C4-2B (cell line): ENCODE results near the gene IFNLR1.

ENCODE experiments used
- H3K27ac ChIP-seq: fragments of 450-650 bp; 2 replicates; pipeline ENCODE4 v1.5.1; 2017
- ZFX ChIP-seq: fragments of 450-650 bp; IDR thresholded peaks from 2 replicates; pipeline ENCODE4 v1.6.1; 2017
- TF ChIP-seq, protein P1 (sequence below): fragments of 450-650 bp; conservative IDR thresholded peaks from 2 replicates; pipeline ENCODE4 v1.5.1; 2017; ENCODE audit warnings: mild to moderate bottlenecking

The IFNLR1 gene

DNA sequence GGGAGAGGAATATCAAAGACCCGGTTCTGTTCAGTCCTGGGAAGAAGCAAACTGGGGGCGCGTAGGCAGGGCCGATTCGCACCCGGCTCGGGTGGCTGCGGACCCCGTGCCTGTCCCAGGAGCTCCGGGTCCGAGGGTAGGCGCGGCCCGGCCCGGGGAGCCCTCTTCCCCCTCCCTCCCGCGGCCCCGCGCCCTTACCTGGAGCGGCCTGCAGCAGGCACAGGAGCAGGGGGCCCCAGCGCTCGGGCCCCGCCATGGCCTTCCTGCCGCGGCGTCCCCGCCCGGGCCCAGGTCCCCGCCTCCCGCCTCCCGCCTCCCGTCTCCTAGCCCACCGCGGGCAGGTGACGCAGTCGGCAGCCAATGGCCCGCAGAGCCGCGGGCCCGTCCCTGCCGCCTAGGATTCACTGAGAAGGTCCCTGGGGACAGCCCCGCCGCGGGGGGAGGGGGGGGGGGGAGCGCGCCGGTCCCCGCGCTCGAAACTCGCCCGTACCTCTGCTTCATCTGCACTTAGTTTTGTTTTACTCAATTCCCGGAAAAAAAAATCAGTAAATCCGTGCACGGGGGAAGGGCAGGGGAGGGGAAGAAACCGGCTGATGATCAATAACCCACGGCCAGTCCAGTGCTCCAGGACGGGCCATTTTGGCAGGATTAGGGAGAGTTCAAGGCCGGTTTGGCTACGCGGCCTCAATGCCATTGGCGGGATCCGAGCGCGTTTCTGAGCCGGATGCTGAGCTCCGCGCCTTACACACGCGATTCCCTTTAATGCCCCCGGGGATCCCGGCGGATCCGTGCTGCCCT lies at the start of gene IFNLR1:
Gene IFNLR1, minus strand, starts transcription at position 297 of the 798 bp plus-strand sequence. Its CDS starts 41 bp downstream, at position 256.
- no peak within 1 kb of the TSS; the same call in 1 of the 2 replicates for H3K27ac ChIP-seq
- TF ChIP-seq, protein P1, sequence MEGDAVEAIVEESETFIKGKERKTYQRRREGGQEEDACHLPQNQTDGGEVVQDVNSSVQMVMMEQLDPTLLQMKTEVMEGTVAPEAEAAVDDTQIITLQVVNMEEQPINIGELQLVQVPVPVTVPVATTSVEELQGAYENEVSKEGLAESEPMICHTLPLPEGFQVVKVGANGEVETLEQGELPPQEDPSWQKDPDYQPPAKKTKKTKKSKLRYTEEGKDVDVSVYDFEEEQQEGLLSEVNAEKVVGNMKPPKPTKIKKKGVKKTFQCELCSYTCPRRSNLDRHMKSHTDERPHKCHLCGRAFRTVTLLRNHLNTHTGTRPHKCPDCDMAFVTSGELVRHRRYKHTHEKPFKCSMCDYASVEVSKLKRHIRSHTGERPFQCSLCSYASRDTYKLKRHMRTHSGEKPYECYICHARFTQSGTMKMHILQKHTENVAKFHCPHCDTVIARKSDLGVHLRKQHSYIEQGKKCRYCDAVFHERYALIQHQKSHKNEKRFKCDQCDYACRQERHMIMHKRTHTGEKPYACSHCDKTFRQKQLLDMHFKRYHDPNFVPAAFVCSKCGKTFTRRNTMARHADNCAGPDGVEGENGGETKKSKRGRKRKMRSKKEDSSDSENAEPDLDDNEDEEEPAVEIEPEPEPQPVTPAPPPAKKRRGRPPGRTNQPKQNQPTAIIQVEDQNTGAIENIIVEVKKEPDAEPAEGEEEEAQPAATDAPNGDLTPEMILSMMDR, result no peak
- TF ChIP-seq ZFX, result no peak

DNA sequence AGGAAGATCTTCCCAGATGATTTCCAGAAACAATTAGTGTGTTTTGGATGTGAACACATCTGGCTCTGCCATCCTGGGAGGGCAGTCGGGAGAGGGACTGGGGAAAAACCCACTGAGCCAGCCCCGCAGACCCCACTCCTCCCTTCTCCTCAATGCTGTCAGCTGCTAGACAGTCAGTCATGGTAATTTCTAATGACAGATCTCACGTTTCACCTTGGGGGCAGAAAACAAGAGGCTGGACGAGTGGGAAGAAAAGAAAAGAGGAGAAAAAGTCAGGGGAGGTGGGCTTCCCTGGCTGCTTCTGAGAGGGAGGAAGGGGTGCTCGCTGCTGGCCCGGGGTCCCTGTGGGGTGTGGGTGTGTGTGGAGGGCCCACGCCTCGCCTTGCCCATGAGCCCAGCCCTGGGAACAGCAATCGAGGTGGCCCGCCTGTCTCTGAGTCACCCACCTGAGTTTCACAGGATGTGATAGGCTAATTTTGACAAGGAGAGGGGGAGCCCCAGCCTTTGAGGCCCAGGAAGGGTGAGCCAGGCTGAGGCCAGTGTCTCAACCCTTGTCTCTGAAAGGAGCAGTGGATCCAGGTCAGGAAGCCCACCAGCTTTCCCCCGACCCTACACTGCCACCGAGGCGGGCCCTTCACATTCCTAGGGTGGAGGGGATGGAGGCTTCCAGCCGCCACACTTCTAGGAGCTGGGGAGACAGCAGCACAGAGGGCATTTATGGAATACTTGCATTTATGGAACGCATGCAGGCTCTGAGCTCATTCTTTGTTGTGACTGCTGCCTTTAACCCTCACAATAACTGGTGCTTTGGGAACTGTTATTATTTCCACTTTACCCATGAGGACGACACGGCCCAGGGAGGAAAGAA lies 49.1 kb upstream of the IFNLR1 start:
- TF ChIP-seq, protein P1, result no peak
- no peak for TF ChIP-seq ZFX
- no peak overlapping the region for H3K27ac ChIP-seq

DNA sequence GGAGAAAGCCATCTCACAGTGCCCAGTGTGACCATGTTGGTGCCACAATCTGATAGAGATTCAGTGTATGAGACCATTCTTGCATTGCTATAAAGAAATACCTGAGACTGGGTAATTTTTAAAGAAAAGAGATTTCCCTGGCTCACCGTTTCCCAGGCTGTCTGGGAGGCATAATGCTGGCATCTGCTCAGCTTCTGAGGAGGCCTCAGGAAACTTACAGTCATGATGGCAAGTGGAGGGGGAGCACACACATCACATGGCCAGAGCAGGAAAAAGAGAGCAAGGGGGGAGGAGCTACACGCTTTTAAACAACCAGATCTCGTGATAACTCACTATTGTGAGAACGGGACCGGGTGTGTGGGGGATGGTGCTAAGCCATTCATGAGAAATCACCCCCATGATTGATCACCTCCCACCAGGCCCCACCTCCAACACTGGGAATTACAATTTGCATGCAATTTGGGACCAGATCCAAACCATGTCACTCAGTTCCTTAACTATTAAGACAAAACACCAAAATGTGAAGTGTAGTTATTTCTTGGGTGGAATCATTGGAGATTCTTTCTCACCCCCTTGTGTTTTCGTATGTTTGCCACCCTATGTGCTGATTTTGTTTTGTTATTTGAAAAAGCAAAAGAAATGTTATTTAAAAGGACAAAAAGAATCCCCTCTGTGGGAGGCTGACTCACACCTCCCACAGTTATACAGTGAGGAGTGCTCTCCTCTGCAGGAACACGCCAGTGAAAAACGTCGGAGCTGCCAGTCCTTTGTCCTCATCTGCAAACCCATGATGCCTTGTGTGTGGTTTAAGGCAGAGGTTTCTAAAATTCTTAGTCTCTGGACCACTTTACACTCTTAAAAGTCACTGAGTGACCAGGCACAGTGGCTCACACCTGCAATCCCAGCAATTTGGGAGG lies 46.9 kb upstream of the IFNLR1 start:
- TF ChIP-seq ZFX, result no peak
- TF ChIP-seq, protein P1, result no peak
- H3K27ac ChIP-seq, result no peak overlapping the region

DNA sequence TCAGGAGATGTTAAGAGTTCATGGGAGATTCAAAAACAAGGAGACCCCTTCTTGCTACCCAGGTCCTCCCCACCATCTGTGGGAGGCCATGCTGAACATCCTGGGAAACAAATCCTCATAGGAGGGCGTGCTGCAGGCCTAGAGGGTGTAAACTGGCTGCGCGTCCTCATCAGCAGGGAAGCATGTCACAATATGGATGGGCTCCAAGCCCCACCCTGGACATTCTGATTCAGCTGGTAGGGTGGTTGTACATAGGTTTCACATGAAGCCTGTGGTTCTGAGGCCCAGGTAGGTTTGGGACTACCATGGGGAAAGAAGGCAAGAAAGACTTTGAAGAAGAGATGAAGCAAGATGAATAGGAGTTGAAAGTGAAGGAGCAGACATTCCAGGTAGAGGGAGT lies 44.6 kb upstream of the IFNLR1 start:
- TF ChIP-seq, protein P1, result no peak
- no peak for TF ChIP-seq ZFX
- no peak overlapping the region for H3K27ac ChIP-seq

DNA sequence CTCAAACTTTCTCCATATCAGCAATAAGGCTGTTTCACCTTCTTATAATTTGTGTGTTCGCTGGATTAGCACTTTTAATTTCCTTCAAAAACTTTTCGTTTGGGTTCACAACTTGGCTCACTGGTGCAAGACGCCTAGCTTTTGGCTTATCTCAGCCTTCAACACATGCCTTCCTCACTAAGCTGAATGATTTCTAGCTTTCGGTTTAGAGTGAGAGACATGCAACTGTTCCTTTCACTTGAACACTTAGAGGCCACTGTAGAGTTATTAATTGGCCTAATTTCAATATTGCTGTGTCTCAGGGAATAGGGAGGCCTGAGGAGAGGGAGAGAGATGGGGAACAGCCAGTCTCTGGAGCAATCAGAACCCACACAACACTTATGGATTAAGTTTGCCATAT lies 41.2 kb upstream of the IFNLR1 start:
- TF ChIP-seq, protein P1, result no peak
- no peak for TF ChIP-seq ZFX
- no peak overlapping the region for H3K27ac ChIP-seq

DNA sequence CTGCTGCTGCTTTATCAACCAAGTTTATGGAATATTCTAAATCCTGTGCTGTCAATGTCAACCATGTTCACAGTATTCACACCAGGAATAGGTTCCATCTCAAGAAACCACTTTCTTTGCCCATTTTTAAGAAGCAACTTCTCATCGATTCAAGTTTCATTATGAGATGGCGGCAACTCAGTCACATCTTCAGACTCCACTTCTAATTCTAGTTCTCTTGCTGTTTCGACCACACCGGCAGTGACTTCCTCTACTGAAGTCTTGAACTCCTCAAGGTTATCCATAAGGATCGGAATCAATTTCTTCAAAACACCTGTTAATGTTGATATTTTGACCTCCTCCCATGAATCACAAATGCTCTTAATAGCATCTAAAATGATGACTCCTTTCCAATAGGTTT lies 39.7 kb upstream of the IFNLR1 start:
- no peak overlapping the region for H3K27ac ChIP-seq
- no peak for TF ChIP-seq ZFX
- TF ChIP-seq, protein P1, result no peak
